GM13976 (cell line): ENCODE data around the gene PAIP1.
"Not testable (repeated sequence)": the region's sequence is repeated elsewhere in the genome, so short reads cannot be mapped to it uniquely, and the experiment has no call there.

Source experiments
- DNase-seq: peaks from one replicate; pipeline ENCODE4 v3.0.0; 2012; ENCODE audit warnings: low spot score
- CTCF ChIP-seq: IDR thresholded peaks from 2 replicates; pipeline ENCODE4 v1.5.1; 2012; ENCODE audit warnings: borderline replicate concordance, mild to moderate bottlenecking; ENCODE audit not compliant: insufficient read depth; ENCODE audit errors: extremely low read depth, missing control alignments, control extremely low read depth
- in situ Hi-C: fragments of 300-500 bp; cut with MboI; formaldehyde crosslinking; loops from one replicate; pipeline ENCODE4 v1.12.0; 2022; ENCODE audit warnings: low sequenced_read_pairs, mixed read lengths, inconsistent platforms; ENCODE audit not compliant: unreplicated experiment

PAIP1 gene

DNA sequence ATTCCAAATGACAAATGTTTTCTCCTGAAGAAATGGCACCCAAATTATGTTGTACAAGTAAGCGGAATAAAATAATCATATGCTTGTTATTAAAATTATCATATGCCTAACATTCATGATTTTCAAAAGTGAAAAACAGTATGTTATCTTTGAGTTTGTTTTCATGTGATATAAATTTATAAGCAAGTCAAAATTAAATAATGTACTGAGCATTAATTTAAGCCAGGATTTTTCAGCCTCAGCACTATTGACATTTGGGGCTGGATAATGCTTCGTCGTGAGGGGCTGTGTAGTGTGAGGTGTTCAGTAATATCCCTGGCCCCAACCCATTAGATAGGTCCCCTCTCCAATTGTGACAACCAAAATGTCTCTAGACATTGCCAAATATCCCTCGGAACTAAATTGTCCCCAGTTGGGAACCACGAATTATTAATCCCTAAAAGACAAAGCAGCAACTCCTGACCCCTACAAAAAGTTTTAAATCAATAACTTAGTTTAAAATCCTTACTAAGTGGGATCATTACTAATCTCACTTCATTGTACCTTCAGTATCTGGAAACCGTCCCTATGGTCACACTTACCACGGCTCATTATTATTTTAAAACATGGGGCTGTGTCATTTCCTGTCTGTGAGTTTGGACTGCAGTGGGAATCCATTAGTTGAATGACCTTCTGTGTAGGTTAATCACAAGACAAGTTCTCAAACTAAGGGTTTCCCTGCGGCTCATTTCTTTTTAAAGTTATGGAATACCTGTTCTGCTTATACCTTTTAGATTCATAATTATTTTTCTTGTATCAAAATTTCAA, 44.8 kb upstream of the PAIP1 start:
- in situ Hi-C loops: no loop called here
- DNase-seq: peak; percentile 54
- no peak for TF ChIP-seq CTCF

GRCh38 chr5:43598927-43599326, 42.0 kb upstream of the PAIP1 start:
- DNase-seq, in situ Hi-C loops: not testable (repeated sequence)

DNA sequence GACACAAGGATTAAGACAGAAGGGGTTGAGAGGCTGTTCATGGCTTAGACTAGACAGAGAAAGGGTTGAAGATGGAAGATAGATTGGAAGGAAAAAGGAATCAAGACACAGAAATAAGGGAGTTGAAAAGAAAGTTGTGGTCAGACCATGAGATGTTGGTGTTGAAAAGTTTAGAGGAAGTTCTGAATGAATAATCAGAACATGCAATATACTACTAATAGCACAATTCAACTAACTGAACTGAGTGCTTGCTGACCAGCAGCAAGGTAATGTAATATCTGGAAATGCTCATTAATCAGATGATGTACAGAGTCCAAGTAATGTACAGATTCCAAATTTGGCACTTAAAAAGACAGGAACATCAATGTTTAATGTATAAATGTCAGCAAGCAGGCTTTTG, 35.5 kb upstream of the PAIP1 start:
- TF ChIP-seq CTCF: no peak
- in situ Hi-C loops: no loop called here
- DNase-seq: no peak

DNA sequence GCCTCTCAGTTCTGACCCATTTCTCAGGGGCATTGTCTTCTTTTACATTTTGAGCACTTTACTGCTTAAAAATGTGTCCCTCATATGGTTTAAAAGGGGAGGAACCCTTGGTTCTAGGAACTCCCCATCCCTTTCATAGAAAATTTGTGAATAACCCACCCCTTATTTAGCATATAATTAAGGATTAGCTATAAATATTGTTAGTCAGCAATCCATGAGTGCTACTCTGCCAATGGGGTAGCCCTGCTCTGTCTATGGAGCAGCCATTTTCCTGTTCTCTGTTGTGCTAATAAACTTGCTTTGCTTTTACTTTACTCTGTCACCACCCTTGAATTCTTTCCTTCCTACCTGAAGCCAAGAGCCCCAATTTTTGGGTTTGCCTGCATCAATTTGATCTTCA, 33.8 kb upstream of the PAIP1 start:
- in situ Hi-C loops: no loop called here
- no peak for DNase-seq
- TF ChIP-seq CTCF: no peak

GRCh38 chr5:43589310-43589709, 32.4 kb upstream of the PAIP1 start:
- DNase-seq: no peak
- no peak for TF ChIP-seq CTCF
- in situ Hi-C loops: no loop called here

DNA sequence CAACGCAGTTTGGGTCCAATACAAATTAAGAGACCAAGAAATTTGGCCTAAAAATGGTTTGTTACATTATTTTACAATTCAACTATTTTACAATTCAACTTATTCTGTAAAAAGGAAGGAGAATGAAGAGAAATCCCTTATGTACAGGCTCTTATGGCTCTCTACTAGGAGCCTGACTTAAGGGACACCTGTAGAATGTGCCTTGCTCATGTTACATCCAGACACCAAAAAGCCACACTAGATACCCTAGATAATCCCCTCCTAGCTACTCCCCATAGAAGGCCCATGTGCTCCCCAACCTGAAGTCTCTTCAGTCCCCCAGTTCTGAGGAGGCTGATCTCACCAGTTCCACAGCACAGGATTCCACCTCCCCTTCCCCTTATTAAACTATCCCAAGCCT, 32.0 kb upstream of the PAIP1 start:
- in situ Hi-C loops: no loop called here
- TF ChIP-seq CTCF: no peak
- no peak for DNase-seq

GRCh38 chr5:43584166-43584699, 27.4 kb upstream of the PAIP1 start:
- TF ChIP-seq CTCF: no peak
- in situ Hi-C loops: no loop called here
- no peak for DNase-seq
